GM23338 (cell line): ENCODE data around the gene FKBP1B.

Experiments used
- CREB1 ChIP-seq: fragments of 250-450 bp; sonication (Bioruptor Pico); IDR thresholded peaks from 2 replicates; pipeline ENCODE4 v1.5.0; 2020; ENCODE audit warnings: low read depth, mild to moderate bottlenecking, moderate library complexity
- ETS1 ChIP-seq: IDR thresholded peaks from 2 replicates; pipeline ENCODE4 v1.6.1; 2016; ENCODE audit warnings: antibody characterized with exemption
- EZH2 ChIP-seq: fragments of 200-600 bp; sonication (generic); IDR thresholded peaks from one replicate; pipeline ENCODE4 v1.8.0; 2017; ENCODE audit warnings: antibody characterized with exemption, mild to moderate bottlenecking, low read depth; ENCODE audit not compliant: unreplicated experiment
- EZH2phosphoT487 ChIP-seq: fragments of 200-600 bp; sonication (generic); IDR thresholded peaks from one replicate; pipeline ENCODE4 v1.8.1; 2018; ENCODE audit warnings: antibody characterized with exemption; ENCODE audit not compliant: unreplicated experiment
- JUNB ChIP-seq: IDR thresholded peaks from one replicate; pipeline ENCODE4 v1.6.1; 2016; ENCODE audit warnings: antibody characterized with exemption; ENCODE audit not compliant: unreplicated experiment
- NANOG ChIP-seq: IDR thresholded peaks from 2 replicates; pipeline ENCODE4 v1.6.1; 2016; ENCODE audit warnings: antibody characterized with exemption, borderline replicate concordance
- POLR2AphosphoS5 ChIP-seq: IDR thresholded peaks from 2 replicates; pipeline ENCODE4 v1.6.1; 2016; ENCODE audit warnings: antibody characterized with exemption, low read depth
- REST ChIP-seq: IDR thresholded peaks from one replicate; pipeline ENCODE4 v1.6.1; 2018; ENCODE audit warnings: antibody characterized with exemption; ENCODE audit not compliant: unreplicated experiment
- STAT1 ChIP-seq: IDR thresholded peaks from one replicate; pipeline ENCODE4 v1.6.1; 2016; ENCODE audit warnings: antibody characterized with exemption; ENCODE audit not compliant: unreplicated experiment
- ZNF114 ChIP-seq: fragments of 250-450 bp; sonication (Bioruptor Pico); IDR thresholded peaks from 2 replicates; pipeline ENCODE4 v1.5.0; 2020; ENCODE audit warnings: mild to moderate bottlenecking, moderate library complexity
- ZNF331 ChIP-seq: fragments of 250-450 bp; sonication (Bioruptor Pico); IDR thresholded peaks from 2 replicates; pipeline ENCODE4 v1.5.0; 2020; ENCODE audit warnings: low read depth, mild to moderate bottlenecking, moderate library complexity
- TF ChIP-seq, protein P1 (sequence below), 2 experiments: fragments of 200-600 bp in 1 of 2; sonication (generic) in 1 of 2; conservative IDR thresholded peaks; 2 replicates each; pipeline versions ENCODE4 v1.5.1 to v1.6.1; 2016 to 2017; ENCODE audit warnings: antibody characterized with exemption in 2 of 2, low read depth in 2 of 2, mild to moderate bottlenecking in 2 of 2, moderate library complexity in 1 of 2
- TF ChIP-seq, protein P2 (sequence below): fragments of 250-450 bp; sonication (Bioruptor Pico); IDR thresholded peaks from 2 replicates; pipeline ENCODE4 v1.5.0; 2020; ENCODE audit warnings: mild to moderate bottlenecking, moderate library complexity

DNA sequence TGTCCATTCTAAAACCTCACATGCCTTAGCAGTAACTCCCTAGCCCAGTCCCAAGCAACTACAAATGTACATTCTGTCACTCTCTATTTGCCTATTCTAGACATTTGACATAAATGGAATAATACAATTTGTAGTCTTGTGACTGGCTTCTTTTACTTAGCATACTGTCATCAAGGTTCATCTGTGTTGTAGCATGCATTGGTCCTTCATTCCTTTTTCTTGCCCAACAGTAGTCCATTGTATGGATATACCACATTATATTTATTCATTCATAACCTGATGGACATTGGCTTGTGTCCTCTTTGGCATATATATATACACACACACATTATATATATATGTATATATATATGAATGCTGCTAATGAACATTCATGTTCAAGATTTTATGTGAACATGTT lies 41.8 kb upstream of the FKBP1B start:
- TF ChIP-seq, protein P1, sequence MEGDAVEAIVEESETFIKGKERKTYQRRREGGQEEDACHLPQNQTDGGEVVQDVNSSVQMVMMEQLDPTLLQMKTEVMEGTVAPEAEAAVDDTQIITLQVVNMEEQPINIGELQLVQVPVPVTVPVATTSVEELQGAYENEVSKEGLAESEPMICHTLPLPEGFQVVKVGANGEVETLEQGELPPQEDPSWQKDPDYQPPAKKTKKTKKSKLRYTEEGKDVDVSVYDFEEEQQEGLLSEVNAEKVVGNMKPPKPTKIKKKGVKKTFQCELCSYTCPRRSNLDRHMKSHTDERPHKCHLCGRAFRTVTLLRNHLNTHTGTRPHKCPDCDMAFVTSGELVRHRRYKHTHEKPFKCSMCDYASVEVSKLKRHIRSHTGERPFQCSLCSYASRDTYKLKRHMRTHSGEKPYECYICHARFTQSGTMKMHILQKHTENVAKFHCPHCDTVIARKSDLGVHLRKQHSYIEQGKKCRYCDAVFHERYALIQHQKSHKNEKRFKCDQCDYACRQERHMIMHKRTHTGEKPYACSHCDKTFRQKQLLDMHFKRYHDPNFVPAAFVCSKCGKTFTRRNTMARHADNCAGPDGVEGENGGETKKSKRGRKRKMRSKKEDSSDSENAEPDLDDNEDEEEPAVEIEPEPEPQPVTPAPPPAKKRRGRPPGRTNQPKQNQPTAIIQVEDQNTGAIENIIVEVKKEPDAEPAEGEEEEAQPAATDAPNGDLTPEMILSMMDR (conservative IDR thresholded peaks at IDR 0.05; ENCODE audit: low read depth in 2 of 2): no peak
- TF ChIP-seq CREB1 (no peak), POLR2AphosphoS5 (no peak), EZH2 (no peak), REST (no peak), ETS1 (no peak), JUNB (no peak), EZH2phosphoT487 (no peak), ZNF331 (CRISPR knock-in tag) (no peak), ZNF114 (CRISPR knock-in tag) (no peak), STAT1 (no peak), NANOG (no peak)
- TF ChIP-seq, protein P2, sequence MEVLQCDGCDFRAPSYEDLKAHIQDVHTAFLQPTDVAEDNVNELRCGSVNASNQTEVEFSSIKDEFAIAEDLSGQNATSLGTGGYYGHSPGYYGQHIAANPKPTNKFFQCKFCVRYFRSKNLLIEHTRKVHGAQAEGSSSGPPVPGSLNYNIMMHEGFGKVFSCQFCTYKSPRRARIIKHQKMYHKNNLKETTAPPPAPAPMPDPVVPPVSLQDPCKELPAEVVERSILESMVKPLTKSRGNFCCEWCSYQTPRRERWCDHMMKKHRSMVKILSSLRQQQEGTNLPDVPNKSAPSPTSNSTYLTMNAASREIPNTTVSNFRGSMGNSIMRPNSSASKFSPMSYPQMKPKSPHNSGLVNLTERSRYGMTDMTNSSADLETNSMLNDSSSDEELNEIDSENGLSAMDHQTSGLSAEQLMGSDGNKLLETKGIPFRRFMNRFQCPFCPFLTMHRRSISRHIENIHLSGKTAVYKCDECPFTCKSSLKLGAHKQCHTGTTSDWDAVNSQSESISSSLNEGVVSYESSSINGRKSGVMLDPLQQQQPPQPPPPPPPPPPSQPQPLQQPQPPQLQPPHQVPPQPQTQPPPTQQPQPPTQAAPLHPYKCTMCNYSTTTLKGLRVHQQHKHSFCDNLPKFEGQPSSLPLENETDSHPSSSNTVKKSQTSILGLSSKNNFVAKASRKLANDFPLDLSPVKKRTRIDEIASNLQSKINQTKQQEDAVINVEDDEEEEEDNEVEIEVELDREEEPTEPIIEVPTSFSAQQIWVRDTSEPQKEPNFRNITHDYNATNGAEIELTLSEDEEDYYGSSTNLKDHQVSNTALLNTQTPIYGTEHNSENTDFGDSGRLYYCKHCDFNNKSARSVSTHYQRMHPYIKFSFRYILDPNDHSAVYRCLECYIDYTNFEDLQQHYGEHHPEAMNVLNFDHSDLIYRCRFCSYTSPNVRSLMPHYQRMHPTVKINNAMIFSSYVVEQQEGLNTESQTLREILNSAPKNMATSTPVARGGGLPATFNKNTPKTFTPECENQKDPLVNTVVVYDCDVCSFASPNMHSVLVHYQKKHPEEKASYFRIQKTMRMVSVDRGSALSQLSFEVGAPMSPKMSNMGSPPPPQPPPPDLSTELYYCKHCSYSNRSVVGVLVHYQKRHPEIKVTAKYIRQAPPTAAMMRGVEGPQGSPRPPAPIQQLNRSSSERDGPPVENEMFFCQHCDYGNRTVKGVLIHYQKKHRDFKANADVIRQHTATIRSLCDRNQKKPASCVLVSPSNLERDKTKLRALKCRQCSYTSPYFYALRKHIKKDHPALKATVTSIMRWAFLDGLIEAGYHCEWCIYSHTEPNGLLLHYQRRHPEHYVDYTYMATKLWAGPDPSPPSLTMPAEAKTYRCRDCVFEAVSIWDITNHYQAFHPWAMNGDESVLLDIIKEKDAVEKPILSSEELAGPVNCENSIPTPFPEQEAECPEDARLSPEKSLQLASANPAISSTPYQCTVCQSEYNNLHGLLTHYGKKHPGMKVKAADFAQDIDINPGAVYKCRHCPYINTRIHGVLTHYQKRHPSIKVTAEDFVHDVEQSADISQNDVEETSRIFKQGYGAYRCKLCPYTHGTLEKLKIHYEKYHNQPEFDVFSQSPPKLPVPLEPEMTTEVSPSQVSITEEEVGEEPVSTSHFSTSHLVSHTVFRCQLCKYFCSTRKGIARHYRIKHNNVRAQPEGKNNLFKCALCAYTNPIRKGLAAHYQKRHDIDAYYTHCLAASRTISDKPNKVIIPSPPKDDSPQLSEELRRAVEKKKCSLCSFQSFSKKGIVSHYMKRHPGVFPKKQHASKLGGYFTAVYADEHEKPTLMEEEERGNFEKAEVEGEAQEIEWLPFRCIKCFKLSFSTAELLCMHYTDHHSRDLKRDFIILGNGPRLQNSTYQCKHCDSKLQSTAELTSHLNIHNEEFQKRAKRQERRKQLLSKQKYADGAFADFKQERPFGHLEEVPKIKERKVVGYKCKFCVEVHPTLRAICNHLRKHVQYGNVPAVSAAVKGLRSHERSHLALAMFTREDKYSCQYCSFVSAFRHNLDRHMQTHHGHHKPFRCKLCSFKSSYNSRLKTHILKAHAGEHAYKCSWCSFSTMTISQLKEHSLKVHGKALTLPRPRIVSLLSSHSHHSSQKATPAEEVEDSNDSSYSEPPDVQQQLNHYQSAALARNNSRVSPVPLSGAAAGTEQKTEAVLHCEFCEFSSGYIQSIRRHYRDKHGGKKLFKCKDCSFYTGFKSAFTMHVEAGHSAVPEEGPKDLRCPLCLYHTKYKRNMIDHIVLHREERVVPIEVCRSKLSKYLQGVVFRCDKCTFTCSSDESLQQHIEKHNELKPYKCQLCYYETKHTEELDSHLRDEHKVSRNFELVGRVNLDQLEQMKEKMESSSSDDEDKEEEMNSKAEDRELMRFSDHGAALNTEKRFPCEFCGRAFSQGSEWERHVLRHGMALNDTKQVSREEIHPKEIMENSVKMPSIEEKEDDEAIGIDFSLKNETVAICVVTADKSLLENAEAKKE (CRISPR knock-in tag): no peak
